Ovary (tissue), 3 donors: ENCODE data around the gene KATNIP.

Source experiments
- CTCF ChIP-seq, 3 donors: fragments of 450-650 bp in 2 of 3; fragments of 200-600 bp in 1 of 3; IDR thresholded peaks; one replicate each; pipeline versions ENCODE4 v1.5.1 to v1.8.0; 2016 to 2022; ENCODE audit warnings: antibody characterized with exemption in 3 of 3, mild to moderate bottlenecking in 1 of 3
- EP300 ChIP-seq: sonication (generic); formaldehyde crosslinking; IDR thresholded peaks from one replicate; pipeline ENCODE4 v1.6.1; 2017; ENCODE audit warnings: antibody characterized with exemption
- donor health status: DM: no; HTN: no; CAD: no.

GRCh38 chr16:27520982-27521673 lies 28.8 kb upstream of the KATNIP start:
- TF ChIP-seq CTCF (IDR thresholded peaks at IDR 0.05): no peak
- TF ChIP-seq EP300: no peak
